ENCODE measurements around the gene METTL24. TPM values are rescaled to one million over a fixed set of nuclear protein-coding genes. Genes with fewer than 3 reads are reported as not detected.

Gene METTL24
- total and polyA plus RNA-seq, 10 of the 15 experiments (the other 5 are each of a cell fraction or from before 2014, with no cell fraction given): 0.20 TPM; not detected in 9

GRCh38 chr6:110341067-110341466 is 17.1 kb downstream of the METTL24 start (continued):
- TF ChIP-seq EGR1 (IDR thresholded peaks at IDR 0.05; ENCODE audit: borderline replicate concordance in 1 of 2, low read depth in 2 of 2, low read length in 2 of 2) (no peak), MYB (IDR thresholded peaks at IDR 0.05; ENCODE audit: borderline replicate concordance, low read depth, low read length) (no peak), BCLAF1 (IDR thresholded peaks at IDR 0.05) (no peak), SP1 (IDR thresholded peaks at IDR 0.05; ENCODE audit: low read depth, low read length) (no peak), KAT2A (conservative IDR thresholded peaks at IDR 0.05; ENCODE audit: control insufficient read depth, low read depth, low read length) (no peak), MYC (IDR thresholded peaks at IDR 0.05; ENCODE audit: insufficient read depth, insufficient read length, insufficient replicate concordance, low read length, severe bottlenecking) (no peak), MTA2 (IDR thresholded peaks at IDR 0.05; ENCODE audit: low read depth) (no peak)

GRCh38 chr6:110340392-110340965 is 17.7 kb downstream of the METTL24 start:
- no peak for FAIRE-seq
- WGBS (ENCODE audit: insufficient coverage, insufficient replicate concordance, low lambda C conversion rate, missing lambda C conversion rate): 51% methylated on average over 7 of the region's 7 CpGs
- SMC1A ChIA-PET (ENCODE audit: uncharacterized antibody, unreplicated experiment): interaction anchor here (0.8 kb wide), 1 partner anchor 162 kb away, joined by 3 read pairs; no protein-coding TSS in a partner anchor
- no peak for TF ChIP-seq PML (IDR thresholded peaks at IDR 0.05; ENCODE audit: low read length)
- TF ChIP-seq SP1 (IDR thresholded peaks at IDR 0.05; ENCODE audit: low read depth, low read length): no peak
- no peak for TF ChIP-seq CEBPB (IDR thresholded peaks at IDR 0.05; ENCODE audit: borderline replicate concordance in 1 of 2, low read depth in 2 of 2, low read length in 2 of 2)
- no peak for TF ChIP-seq KAT2A (conservative IDR thresholded peaks at IDR 0.05; ENCODE audit: control insufficient read depth, low read depth, low read length)
- no peak for TF ChIP-seq SMARCA5 (IDR thresholded peaks at IDR 0.05)
- TF ChIP-seq FOXM1 (IDR thresholded peaks at IDR 0.05; ENCODE audit: low read depth, low read length): no peak
- TF ChIP-seq SREBF2 (IDR thresholded peaks at IDR 0.05; ENCODE audit: low read length): no peak
- no peak for TF ChIP-seq PRDM15 (CRISPR knock-in tag; IDR thresholded peaks at IDR 0.05)
- no peak for TF ChIP-seq RBBP5 (conservative IDR thresholded peaks at IDR 0.05)
- no peak for TF ChIP-seq GABPA (IDR thresholded peaks at IDR 0.05; ENCODE audit: low read depth)
- no peak for TF ChIP-seq EGR1 (IDR thresholded peaks at IDR 0.05; ENCODE audit: borderline replicate concordance in 1 of 2, low read depth in 2 of 2, low read length in 2 of 2)

More at GRCh38 chr6:110340392-110340965, 17.7 kb downstream of the METTL24 start:
- no peaks in the 10 kb centered on the region for H3K9me3 ChIP-seq (replicated peaks; ENCODE audit: control insufficient read depth, insufficient read depth, low read length)
- H3K4me1 ChIP-seq (ENCODE audit: control insufficient read depth, insufficient read depth, low read length): no peaks in the 10 kb centered on the region
- DNase-seq (ENCODE audit: low read depth, low spot score) (no peak), ATAC-seq (no peak)
- CTCF ChIA-PET: interaction anchor here (0.7 kb wide), 1 partner anchor 161 kb away, joined by 3 read pairs; no protein-coding TSS in a partner anchor
- no peaks in the 10 kb centered on the region for H4K20me1 ChIP-seq (ENCODE audit: control insufficient read depth, insufficient read depth)
- in situ Hi-C loops (cut with MboI): no loop called here
- H3K27me3 ChIP-seq (replicated peaks in 1 of 2; ENCODE audit: control insufficient read depth in 2 of 2, insufficient read depth in 2 of 2, low read length in 1 of 2): no peaks in the 10 kb centered on the region
- H3K27ac ChIP-seq (ENCODE audit: control insufficient read depth, insufficient read depth): no peak overlapping the region
- no peak overlapping the region for H2AFZ ChIP-seq (ENCODE audit: control insufficient read depth, low read depth, low read length)
- intact Hi-C loops (cut with micrococcal nuclease; ENCODE audit: unreplicated experiment): no loop called here
- RAD21 ChIA-PET (ENCODE audit: unreplicated experiment): interaction anchor here (0.9 kb wide), 1 partner anchor 302 kb away, joined by 3 read pairs; no protein-coding TSS in a partner anchor
- POLR2A ChIA-PET: no interaction called here
- no peaks in the 10 kb centered on the region for H3K79me2 ChIP-seq (ENCODE audit: control insufficient read depth, insufficient read depth, low read length)
- H3K36me3 ChIP-seq (ENCODE audit: control insufficient read depth in 2 of 2, insufficient read depth in 2 of 2, low read length in 1 of 2): no peaks in the 10 kb centered on the region
- no peak overlapping the region for H3K4me3 ChIP-seq
- no TSS peak for BruUV-seq (replicated peaks)
- H3K9ac ChIP-seq (ENCODE audit: control insufficient read depth, insufficient read depth, low read length): no peak overlapping the region
- H3K4me2 ChIP-seq (ENCODE audit: control insufficient read depth, insufficient read depth): no peak overlapping the region

Measured in GM12878 (cell line).